GM18517 (cell line): Measurements from ENCODE around the gene ZNF831.

Source experiments
- ATAC-seq: cut with Tn5 transposase; IDR thresholded peaks from one replicate; pipeline ENCODE4 v1.9.1; 2021; ENCODE audit warnings: mild to moderate bottlenecking, moderate library complexity; ENCODE audit not compliant: unreplicated experiment

ZNF831 gene

GRCh38 chr20:59207742-59208357 is 44.2 kb downstream of the ZNF831 start:
- no peak for ATAC-seq

- ATAC-seq, result no peak
Observed at GRCh38 chr20:59210186-59210585, 46.6 kb downstream of the ZNF831 start.

- no peak for ATAC-seq
Observed at GRCh38 chr20:59211208-59211765, 47.7 kb downstream of the ZNF831 start.

- ATAC-seq, result no peak
Observed at GRCh38 chr20:59214073-59214472, 50.5 kb downstream of the ZNF831 start.

- no peak for ATAC-seq
Observed at GRCh38 chr20:59214606-59215547, 51.3 kb downstream of the ZNF831 start.

- ATAC-seq, result no peak
Observed at GRCh38 chr20:59217173-59217572, 53.6 kb downstream of the ZNF831 start.

- no peak for ATAC-seq
Observed at GRCh38 chr20:59217794-59218280, 54.2 kb downstream of the ZNF831 start.

GRCh38 chr20:59219211-59219610 is 55.6 kb downstream of the ZNF831 start:
- ATAC-seq, result no peak

GRCh38 chr20:59220161-59220560 is 56.5 kb downstream of the ZNF831 start:
- no peak for ATAC-seq

GRCh38 chr20:59221049-59221706 is 57.6 kb downstream of the ZNF831 start:
- no peak for ATAC-seq

GRCh38 chr20:59221707-59222252 is 58.2 kb downstream of the ZNF831 start:
- ATAC-seq, result no peak

- ATAC-seq, result peak; percentile 57
Observed at GRCh38 chr20:59222253-59223181, 58.9 kb downstream of the ZNF831 start.

GRCh38 chr20:59223182-59223601 is 59.6 kb downstream of the ZNF831 start:
- no peak for ATAC-seq

GRCh38 chr20:59223750-59224149 is 60.1 kb downstream of the ZNF831 start:
- no peak for ATAC-seq

- ATAC-seq, result no peak
Observed at GRCh38 chr20:59224236-59224635, 60.6 kb downstream of the ZNF831 start.

- ATAC-seq, result no peak
Observed at GRCh38 chr20:59230385-59230784, 66.8 kb downstream of the ZNF831 start.

GRCh38 chr20:59231124-59231804 is 67.6 kb downstream of the ZNF831 start:
- no peak for ATAC-seq

GRCh38 chr20:59232618-59233017 is 69.0 kb downstream of the ZNF831 start:
- no peak for ATAC-seq

- ATAC-seq, result no peak
Observed at GRCh38 chr20:59235226-59235625, 71.6 kb downstream of the ZNF831 start.
